Measurements from ENCODE around the gene OSBPL6. TPM values are rescaled to one million over a fixed set of nuclear protein-coding genes. Genes with fewer than 3 reads are reported as not detected.

Gene OSBPL6
- total and polyA plus RNA-seq, 2 of the 13 experiments (the other 11 are each of a cell fraction or from before 2014, with no cell fraction given) = 0.03 to 0.11 TPM

DNA sequence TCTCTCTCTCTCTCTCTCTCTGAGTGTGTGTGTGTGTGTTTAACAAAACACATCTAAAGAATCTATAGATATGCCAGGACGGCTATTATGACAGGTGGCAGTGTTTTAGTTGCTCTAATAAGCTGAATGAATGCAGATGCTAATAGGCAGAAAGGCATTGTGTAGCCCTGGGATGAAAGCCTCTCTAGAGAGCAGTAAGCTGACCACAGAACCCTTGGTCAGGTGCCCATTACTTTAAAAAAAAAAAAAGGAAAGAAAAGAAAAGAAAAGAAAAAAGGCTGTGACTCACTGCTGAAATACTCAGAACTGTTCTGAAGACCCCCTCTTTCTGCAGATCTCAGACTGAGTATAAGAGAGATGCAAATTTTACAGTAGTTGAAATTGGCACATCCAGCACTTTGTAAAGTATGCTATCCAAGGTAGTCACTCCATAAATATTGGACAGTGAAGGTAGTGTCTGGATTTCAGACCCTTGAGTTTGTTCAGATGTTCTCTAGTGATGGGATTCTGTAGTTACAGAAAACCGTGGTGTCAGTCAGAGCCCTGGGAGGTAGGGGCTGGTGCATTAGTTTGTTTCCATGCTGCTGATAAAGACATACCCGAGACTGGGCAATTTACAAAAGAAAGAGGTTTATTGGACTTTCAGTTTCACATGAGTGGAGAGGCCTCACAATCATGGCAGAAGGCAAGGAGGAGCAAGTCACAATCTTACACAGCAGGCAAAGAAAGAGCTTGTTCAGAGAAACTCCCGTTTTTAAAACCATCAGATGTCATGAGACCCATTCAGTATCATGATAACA is 30.9 kb downstream of the OSBPL6 start:
- no peaks in the 10 kb centered on the region for H3K36me3 ChIP-seq (replicated peaks in 1 of 2; ENCODE audit: control insufficient read depth in 1 of 2, insufficient read depth in 2 of 2, low read length in 2 of 2)
- H3K9me3 ChIP-seq (ENCODE audit: low read length) = no peaks in the 10 kb centered on the region
- in situ Hi-C loops (cut with HindIII; ENCODE audit: extremely low pct_ligation_motif_present, low pct_unique_long_range_greater_than_20kb) (no loop called here), intact Hi-C loops (cut with micrococcal nuclease; ENCODE audit: unreplicated experiment) (no loop called here)
- H3K4me3 ChIP-seq (replicated peaks in 1 of 3; ENCODE audit: insufficient read depth in 1 of 3, low read depth in 2 of 3, low read length in 3 of 3) = no peak overlapping the region
- H4K20me1 ChIP-seq (ENCODE audit: insufficient read depth, low read length) = no peaks in the 10 kb centered on the region
- ATAC-seq = no peak
- no peaks in the 10 kb centered on the region for H3K79me2 ChIP-seq (ENCODE audit: insufficient read depth, low read length)
- no peak overlapping the region for H3K27ac ChIP-seq (ENCODE audit: extremely low read length, insufficient read depth, low read length)
- no TSS peak for BruUV-seq (replicated peaks)
- WGBS (ENCODE audit: low lambda C conversion rate) = 2% methylated on average over 4 of the region's 4 CpGs
- no peaks in the 10 kb centered on the region for H3K4me1 ChIP-seq (ENCODE audit: insufficient read depth, low read length)
- H2AFZ ChIP-seq (ENCODE audit: low read length) = no peak overlapping the region
- DNase-seq (ENCODE audit: low spot score) = no peak
- H3K4me2 ChIP-seq (ENCODE audit: low read depth, low read length) = no peak overlapping the region
- FAIRE-seq = no peak
- H3K9ac ChIP-seq (ENCODE audit: insufficient read depth, low read depth, low read length) = no peak overlapping the region
- H3K27me3 ChIP-seq (ENCODE audit: control insufficient read depth in 1 of 2, insufficient read depth in 2 of 2, low read length in 2 of 2) = no peaks in the 10 kb centered on the region; a peak in 2 of 5 replicates
- ChIA-PET CTCF (ENCODE audit: low intra/inter-chr PET ratio, low total read pairs) (no interaction called here), POLR2A (no interaction called here)
- TF ChIP-seq ZNF788 (CRISPR knock-in tag; IDR thresholded peaks at IDR 0.05; ENCODE audit: borderline replicate concordance) (no peak), ZNF207 (IDR thresholded peaks at IDR 0.05; ENCODE audit: borderline replicate concordance) (no peak), TOE1 (CRISPR knock-in tag; IDR thresholded peaks at IDR 0.05) (no peak), RFXANK (CRISPR knock-in tag; IDR thresholded peaks at IDR 0.05) (no peak), ZNF382 (CRISPR knock-in tag; IDR thresholded peaks at IDR 0.05; ENCODE audit: borderline replicate concordance) (no peak), ZNF383 (CRISPR knock-in tag; IDR thresholded peaks at IDR 0.05; ENCODE audit: borderline replicate concordance) (no peak), SMARCC2 (IDR thresholded peaks at IDR 0.05) (no peak), ARID2 (CRISPR knock-in tag; IDR thresholded peaks at IDR 0.05; ENCODE audit: borderline replicate concordance) (no peak), NFATC3 (CRISPR knock-in tag; IDR thresholded peaks at IDR 0.05) (no peak), TGIF2 (CRISPR knock-in tag; IDR thresholded peaks at IDR 0.05) (no peak), CBX2 (IDR thresholded peaks at IDR 0.05; ENCODE audit: low read depth, low read length) (no peak), CBX2 (CRISPR knock-in tag; IDR thresholded peaks at IDR 0.05; ENCODE audit: low read depth) (no peak), ZNF879 (CRISPR knock-in tag; IDR thresholded peaks at IDR 0.05) (no peak), ZFP62 (CRISPR knock-in tag; IDR thresholded peaks at IDR 0.05) (no peak)
- TF ChIP-seq, protein P1, sequence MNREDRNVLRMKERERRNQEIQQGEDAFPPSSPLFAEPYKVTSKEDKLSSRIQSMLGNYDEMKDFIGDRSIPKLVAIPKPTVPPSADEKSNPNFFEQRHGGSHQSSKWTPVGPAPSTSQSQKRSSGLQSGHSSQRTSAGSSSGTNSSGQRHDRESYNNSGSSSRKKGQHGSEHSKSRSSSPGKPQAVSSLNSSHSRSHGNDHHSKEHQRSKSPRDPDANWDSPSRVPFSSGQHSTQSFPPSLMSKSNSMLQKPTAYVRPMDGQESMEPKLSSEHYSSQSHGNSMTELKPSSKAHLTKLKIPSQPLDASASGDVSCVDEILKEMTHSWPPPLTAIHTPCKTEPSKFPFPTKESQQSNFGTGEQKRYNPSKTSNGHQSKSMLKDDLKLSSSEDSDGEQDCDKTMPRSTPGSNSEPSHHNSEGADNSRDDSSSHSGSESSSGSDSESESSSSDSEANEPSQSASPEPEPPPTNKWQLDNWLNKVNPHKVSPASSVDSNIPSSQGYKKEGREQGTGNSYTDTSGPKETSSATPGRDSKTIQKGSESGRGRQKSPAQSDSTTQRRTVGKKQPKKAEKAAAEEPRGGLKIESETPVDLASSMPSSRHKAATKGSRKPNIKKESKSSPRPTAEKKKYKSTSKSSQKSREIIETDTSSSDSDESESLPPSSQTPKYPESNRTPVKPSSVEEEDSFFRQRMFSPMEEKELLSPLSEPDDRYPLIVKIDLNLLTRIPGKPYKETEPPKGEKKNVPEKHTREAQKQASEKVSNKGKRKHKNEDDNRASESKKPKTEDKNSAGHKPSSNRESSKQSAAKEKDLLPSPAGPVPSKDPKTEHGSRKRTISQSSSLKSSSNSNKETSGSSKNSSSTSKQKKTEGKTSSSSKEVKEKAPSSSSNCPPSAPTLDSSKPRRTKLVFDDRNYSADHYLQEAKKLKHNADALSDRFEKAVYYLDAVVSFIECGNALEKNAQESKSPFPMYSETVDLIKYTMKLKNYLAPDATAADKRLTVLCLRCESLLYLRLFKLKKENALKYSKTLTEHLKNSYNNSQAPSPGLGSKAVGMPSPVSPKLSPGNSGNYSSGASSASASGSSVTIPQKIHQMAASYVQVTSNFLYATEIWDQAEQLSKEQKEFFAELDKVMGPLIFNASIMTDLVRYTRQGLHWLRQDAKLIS (CRISPR knock-in tag; IDR thresholded peaks at IDR 0.05) = no peak
- TF ChIP-seq, protein P2, sequence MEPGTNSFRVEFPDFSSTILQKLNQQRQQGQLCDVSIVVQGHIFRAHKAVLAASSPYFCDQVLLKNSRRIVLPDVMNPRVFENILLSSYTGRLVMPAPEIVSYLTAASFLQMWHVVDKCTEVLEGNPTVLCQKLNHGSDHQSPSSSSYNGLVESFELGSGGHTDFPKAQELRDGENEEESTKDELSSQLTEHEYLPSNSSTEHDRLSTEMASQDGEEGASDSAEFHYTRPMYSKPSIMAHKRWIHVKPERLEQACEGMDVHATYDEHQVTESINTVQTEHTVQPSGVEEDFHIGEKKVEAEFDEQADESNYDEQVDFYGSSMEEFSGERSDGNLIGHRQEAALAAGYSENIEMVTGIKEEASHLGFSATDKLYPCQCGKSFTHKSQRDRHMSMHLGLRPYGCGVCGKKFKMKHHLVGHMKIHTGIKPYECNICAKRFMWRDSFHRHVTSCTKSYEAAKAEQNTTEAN (CRISPR knock-in tag; conservative IDR thresholded peaks at IDR 0.05) = no peak
- TF ChIP-seq, protein P3, sequence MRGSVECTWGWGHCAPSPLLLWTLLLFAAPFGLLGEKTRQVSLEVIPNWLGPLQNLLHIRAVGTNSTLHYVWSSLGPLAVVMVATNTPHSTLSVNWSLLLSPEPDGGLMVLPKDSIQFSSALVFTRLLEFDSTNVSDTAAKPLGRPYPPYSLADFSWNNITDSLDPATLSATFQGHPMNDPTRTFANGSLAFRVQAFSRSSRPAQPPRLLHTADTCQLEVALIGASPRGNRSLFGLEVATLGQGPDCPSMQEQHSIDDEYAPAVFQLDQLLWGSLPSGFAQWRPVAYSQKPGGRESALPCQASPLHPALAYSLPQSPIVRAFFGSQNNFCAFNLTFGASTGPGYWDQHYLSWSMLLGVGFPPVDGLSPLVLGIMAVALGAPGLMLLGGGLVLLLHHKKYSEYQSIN (CRISPR knock-in tag; IDR thresholded peaks at IDR 0.05; ENCODE audit: borderline replicate concordance) = no peak
